Hematopoietic multipotent progenitor cell (in vitro differentiated cells): ENCODE results near the gene KPNA5. TPM values are rescaled to one million over a fixed set of nuclear protein-coding genes. Genes with fewer than 3 reads are reported as not detected.
"Not testable (repeated sequence)": the region's sequence is repeated elsewhere in the genome, so short reads cannot be mapped to it uniquely, and the experiment has no call there.

Source experiments
- DNase-seq, 3 donors: peaks; one replicate each; pipeline ENCODE4 v3.0.0-alpha.2; 2011 to 2015; ENCODE audit warnings: low read depth in 2 of 3, low spot score in 2 of 3
- total RNA-seq: library from RNA; depleted of rRNA; stranded (reverse); fragments of >200 nt; gene quantifications from one replicate; pipeline ENCODE4 v1.2.3, GENCODE V29; 2012

The KPNA5 gene
- 6.2 TPM for total RNA-seq

- peak; percentile 70 to 97 (median 91) for DNase-seq
These were observed at the start of gene KPNA5 for GRCh38 chr6:116680880-116681672. Gene KPNA5 (plus strand): TSS chr6:116681211. CDS start chr6:116681335, 124 bp downstream.

- DNase-seq = peak in 2 of 3 donors; percentile 81 to 91
These were observed 49.5 kb upstream of the KPNA5 start for GRCh38 chr6:116631379-116631990.

DNA sequence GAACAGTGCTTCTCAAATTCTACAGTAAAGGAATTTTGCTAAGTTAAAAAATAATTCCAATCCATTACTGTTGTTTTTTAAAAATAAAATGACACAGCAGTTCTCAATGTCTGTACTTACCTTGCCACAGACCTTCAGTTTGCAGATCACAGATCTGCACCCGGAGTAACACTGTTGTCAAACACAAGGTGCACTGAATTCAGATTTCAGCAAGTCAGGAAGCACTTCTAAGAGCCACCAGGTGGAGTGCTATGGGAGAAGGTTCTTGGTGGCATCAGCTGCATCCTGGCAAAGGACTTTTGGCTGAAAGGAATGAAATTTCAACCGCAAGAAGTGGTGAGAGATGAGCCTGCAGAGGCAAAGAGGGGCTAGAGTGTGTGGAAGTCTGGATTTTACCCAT, 47.3 kb upstream of the KPNA5 start:
- peak in 1 of 3 donors; percentile 34 for DNase-seq

GRCh38 chr6:116648156-116648555, 32.9 kb upstream of the KPNA5 start:
- DNase-seq = no peak

DNA sequence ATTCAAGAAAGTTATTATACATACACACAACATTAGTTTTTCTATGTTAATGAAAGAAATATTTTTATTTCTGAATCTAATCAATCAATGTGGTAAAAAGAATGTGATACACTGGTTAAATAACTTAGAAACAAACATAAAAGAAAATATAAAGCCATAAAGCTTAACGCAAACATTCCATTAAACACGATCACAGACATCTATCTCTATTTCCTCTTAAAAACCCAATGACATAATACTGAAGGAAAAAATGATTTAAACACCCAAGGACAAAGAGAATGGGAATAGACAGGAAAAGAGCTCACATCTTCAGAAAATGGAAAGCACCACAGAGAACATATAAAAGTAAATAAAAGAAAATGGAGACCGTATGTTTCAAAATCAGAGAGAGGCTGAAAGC, 31.9 kb upstream of the KPNA5 start:
- no peak for DNase-seq

GRCh38 chr6:116651916-116652315, 29.1 kb upstream of the KPNA5 start:
- no peak for DNase-seq

DNA sequence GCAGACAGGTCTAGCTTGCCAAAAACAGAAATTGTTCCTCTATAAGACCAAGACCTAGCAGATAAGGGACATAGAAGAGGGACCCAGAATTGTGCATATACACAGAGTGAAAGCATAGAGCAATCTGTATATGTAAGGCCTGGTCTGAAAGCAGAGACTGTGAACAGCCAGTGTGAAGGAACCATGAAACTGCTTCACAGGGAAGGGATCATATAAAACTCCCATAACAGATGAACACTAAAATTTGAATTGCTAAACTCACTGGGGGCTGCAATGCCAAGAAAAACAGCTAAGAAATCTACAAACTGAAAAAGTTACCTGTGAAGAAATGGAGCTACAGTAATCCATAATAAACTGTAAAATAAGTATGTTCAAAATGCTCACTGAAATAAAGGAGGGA, 19.4 kb upstream of the KPNA5 start:
- DNase-seq = no peak

GRCh38 chr6:116662202-116662601, 18.8 kb upstream of the KPNA5 start:
- no peak for DNase-seq

DNA sequence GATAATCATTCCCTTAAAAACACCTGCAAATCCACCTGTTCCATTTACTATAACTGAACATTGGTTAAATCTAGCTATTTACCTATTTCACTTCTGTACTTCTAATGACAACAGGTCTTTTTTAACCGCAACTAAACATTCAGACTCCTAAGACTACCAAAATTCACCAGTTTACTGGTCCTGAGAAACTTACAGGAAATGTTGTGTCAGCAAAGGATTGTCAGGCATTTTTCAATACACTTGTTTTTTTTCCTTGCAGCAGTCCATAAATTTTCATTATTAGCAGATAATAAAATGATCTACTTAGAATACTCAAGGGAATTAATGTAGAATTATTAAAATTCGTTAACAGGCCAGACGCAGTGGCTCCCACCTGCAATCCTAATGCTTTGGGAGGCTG, 17.7 kb upstream of the KPNA5 start:
- DNase-seq = no peak

DNA sequence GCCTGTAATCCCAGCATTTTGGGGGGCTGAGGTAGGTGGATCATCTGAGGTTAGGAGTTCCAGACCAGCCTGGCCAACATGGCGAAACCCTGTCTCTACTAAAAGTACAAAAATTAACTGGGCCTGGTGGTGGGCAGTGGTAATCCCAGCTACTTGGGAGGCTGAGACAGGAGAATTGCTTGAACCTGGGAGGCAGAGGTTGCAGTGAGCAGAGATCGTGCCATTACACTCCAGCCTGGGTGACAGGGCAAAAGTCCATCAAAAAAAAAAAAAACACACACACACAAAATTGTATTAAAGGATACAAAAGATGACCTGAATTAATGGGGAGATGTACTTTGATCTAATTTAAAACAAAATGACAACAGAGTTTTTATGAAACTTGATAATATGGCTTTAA, 16.8 kb upstream of the KPNA5 start:
- DNase-seq = not testable (repeated sequence)

GRCh38 chr6:116665464-116665863, 15.5 kb upstream of the KPNA5 start:
- DNase-seq = no peak

- no peak for DNase-seq
These were observed 14.1 kb upstream of the KPNA5 start for GRCh38 chr6:116666869-116667268.

DNA sequence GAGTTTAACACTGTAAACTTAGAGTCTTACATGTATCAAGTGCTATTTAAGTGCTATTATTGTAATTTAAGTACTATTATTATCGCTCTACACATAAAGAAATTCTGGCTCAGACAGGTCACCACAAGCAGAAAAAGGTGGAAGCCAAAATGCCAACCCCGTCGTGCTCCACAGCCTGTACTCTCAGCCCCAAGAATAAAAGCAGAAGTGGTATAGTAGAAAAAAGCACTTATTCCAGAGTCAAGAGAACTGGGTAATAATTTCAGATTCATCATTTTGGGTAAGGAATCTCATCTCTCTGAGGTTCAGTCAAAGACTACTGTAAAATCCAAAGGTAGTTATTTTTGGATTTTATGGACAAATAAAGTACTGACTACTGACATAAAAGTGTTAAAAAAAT, 13.4 kb upstream of the KPNA5 start:
- peak in 2 of 3 donors; percentile 51 to 77 for DNase-seq

- no peak for DNase-seq
These were observed 8.7 kb upstream of the KPNA5 start for GRCh38 chr6:116672306-116672705.

DNA sequence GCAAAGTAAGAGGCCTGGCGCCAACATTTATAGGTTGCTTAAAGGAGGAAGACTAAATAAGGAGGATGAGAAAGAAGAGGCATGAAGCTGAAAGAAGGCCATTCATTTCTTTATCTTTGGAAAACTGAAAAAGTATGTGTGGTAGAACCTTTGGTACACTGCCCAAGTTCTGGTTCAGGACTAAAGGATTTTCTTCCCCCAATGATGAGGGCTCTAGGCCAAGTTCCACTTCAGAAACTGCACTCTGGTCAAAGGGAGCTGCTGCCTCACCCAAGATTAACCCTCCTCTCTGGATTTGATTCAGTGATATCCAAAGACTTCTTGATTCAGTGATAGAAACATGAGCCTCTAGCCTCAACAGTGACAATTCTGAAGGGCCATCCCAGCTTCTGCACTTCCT, 5.0 kb upstream of the KPNA5 start:
- no peak for DNase-seq

GRCh38 chr6:116682334-116682712, 1.3 kb downstream of the KPNA5 start:
- DNase-seq = peak in 2 of 3 donors; percentile 69 to 78

GRCh38 chr6:116685437-116685993, 4.5 kb downstream of the KPNA5 start:
- DNase-seq = no peak

GRCh38 chr6:116686475-116687101, 5.6 kb downstream of the KPNA5 start:
- not testable (repeated sequence) for DNase-seq

DNA sequence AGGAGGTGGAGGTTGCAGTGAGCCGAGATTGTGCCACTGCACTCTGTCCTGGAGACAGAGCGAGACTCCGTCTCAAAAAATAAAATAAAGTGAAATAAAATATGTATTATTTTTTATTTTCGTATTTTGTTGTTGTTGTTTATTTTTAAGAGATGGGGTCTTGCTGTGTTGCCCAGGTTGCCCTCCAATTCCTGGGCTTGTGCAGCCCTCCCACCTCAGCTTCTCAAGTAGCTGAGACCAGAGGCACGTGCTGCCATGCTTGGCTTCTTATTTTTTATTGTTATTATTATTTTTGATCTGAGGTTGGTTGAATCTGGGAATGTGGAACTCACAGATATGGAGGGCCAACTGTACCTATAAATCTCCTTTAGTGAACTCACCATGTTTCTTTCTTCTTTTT, 10.1 kb downstream of the KPNA5 start:
- DNase-seq = no peak

DNA sequence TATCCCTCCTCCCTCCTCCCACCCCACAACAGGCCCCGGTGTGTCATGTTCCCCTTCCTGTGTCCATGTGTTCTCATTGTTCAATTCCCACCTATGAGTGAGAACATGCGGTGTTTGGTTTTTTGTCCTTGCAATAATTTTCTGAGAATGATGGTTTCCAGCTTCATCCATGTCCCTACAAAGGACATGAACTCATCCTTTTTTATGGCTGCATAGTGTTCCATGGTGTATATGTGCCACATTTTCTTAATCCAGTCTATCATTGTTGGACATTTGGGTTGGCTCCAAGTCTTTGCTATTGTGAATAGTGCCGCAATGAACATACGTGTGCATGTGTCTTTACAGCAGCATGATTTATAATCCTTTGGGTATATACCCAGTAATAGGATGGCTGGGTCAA, 11.9 kb downstream of the KPNA5 start:
- not testable (repeated sequence) for DNase-seq

- DNase-seq = not testable (repeated sequence)
These were observed 12.3 kb downstream of the KPNA5 start for GRCh38 chr6:116693275-116693674.
